CD4-positive, alpha-beta T cell treated with Interleukin-12 subunit alpha and Interleukin-12 subunit beta, for 1 hour (primary cell): Measurements from ENCODE around the gene IQCK.
"Not testable (repeated sequence)": the region's sequence is repeated elsewhere in the genome, so short reads cannot be mapped to it uniquely, and the experiment has no call there.

Source experiments
- DNase-seq: peaks from one replicate; pipeline ENCODE4 v3.0.0-alpha.2; 2020

The IQCK gene

GRCh38 chr16:19717741-19718623, at the start of gene IQCK, which contains the start of gene KNOP1:
Gene IQCK, plus strand, starts transcription at chr16:19718271. Its CDS starts 36 bp downstream, at chr16:19718307.
Gene KNOP1, minus strand, starts transcription at chr16:19718227. Its CDS starts 3,192 bp downstream, at chr16:19715035.
- DNase-seq, result peak; percentile 92

GRCh38 chr16:19672378-19672777, 45.7 kb upstream of the IQCK start:
- DNase-seq, result no peak

GRCh38 chr16:19674485-19674884, 43.6 kb upstream of the IQCK start:
- DNase-seq, result no peak

- DNase-seq, result no peak
Observed at GRCh38 chr16:19677402-19677801, 40.7 kb upstream of the IQCK start.

GRCh38 chr16:19678804-19679203, 39.3 kb upstream of the IQCK start:
- no peak for DNase-seq

- DNase-seq, result not testable (repeated sequence)
Observed at GRCh38 chr16:19679281-19679680, 38.8 kb upstream of the IQCK start.

GRCh38 chr16:19680881-19681340, 37.2 kb upstream of the IQCK start:
- no peak for DNase-seq

- DNase-seq, result no peak
Observed at GRCh38 chr16:19681637-19682036, 36.4 kb upstream of the IQCK start.

- no peak for DNase-seq
Observed at GRCh38 chr16:19683453-19684236, 34.4 kb upstream of the IQCK start.

GRCh38 chr16:19685176-19685575, 32.9 kb upstream of the IQCK start:
- DNase-seq, result no peak

- DNase-seq, result no peak
Observed at GRCh38 chr16:19687279-19687678, 30.8 kb upstream of the IQCK start.

GRCh38 chr16:19688396-19689024, 29.6 kb upstream of the IQCK start:
- no peak for DNase-seq

- DNase-seq, result no peak
Observed at GRCh38 chr16:19689342-19689741, 28.7 kb upstream of the IQCK start.

GRCh38 chr16:19690196-19690595, 27.9 kb upstream of the IQCK start:
- no peak for DNase-seq

- DNase-seq, result no peak
Observed at GRCh38 chr16:19691161-19691711, 26.8 kb upstream of the IQCK start.

- DNase-seq, result no peak
Observed at GRCh38 chr16:19694989-19695388, 23.1 kb upstream of the IQCK start.

- DNase-seq, result peak; percentile 64
Observed at GRCh38 chr16:19696328-19696727, 21.7 kb upstream of the IQCK start.

- no peak for DNase-seq
Observed at GRCh38 chr16:19696961-19697360, 21.1 kb upstream of the IQCK start.

GRCh38 chr16:19697756-19698318, 20.2 kb upstream of the IQCK start:
- no peak for DNase-seq

GRCh38 chr16:19698480-19699465, 19.3 kb upstream of the IQCK start:
- DNase-seq, result no peak

- no peak for DNase-seq
Observed at GRCh38 chr16:19699472-19699871, 18.6 kb upstream of the IQCK start.
